Measurements from ENCODE around the gene CCDC7.
"Not testable (repeated sequence)": the region's sequence is repeated elsewhere in the genome, so short reads cannot be mapped to it uniquely, and the experiment has no call there.

The CCDC7 gene

GRCh38 chr10:32888161-32888927 lies 442.4 kb downstream of the CCDC7 start:
- DNase-seq: no peak
- ATAC-seq: no peak

GRCh38 chr10:32889631-32890212 lies 443.8 kb downstream of the CCDC7 start:
- ATAC-seq (no peak), DNase-seq (no peak)

GRCh38 chr10:32890444-32890843 lies 444.5 kb downstream of the CCDC7 start:
- DNase-seq: no peak

GRCh38 chr10:32891261-32891660 lies 445.3 kb downstream of the CCDC7 start:
- ATAC-seq (no peak), DNase-seq (no peak)

More at GRCh38 chr10:32890444-32890843, 444.5 kb downstream of the CCDC7 start:
- ATAC-seq: no peak

GRCh38 chr10:32893434-32893833 lies 447.5 kb downstream of the CCDC7 start:
- DNase-seq (no peak), ATAC-seq (no peak)

GRCh38 chr10:32893916-32894664 lies 448.1 kb downstream of the CCDC7 start:
- DNase-seq (no peak), ATAC-seq (no peak)

GRCh38 chr10:32895200-32895968 lies 449.4 kb downstream of the CCDC7 start:
- DNase-seq, ATAC-seq: not testable (repeated sequence)

- DNase-seq (no peak), ATAC-seq (no peak)
These were observed 455.9 kb downstream of the CCDC7 start for GRCh38 chr10:32901815-32902214.

GRCh38 chr10:32905466-32905865 lies 459.5 kb downstream of the CCDC7 start:
- DNase-seq: no peak
- ATAC-seq: no peak

GRCh38 chr10:32906595-32906994 lies 460.7 kb downstream of the CCDC7 start:
- ATAC-seq (no peak), DNase-seq (no peak)

GRCh38 chr10:32909456-32909855 lies 463.5 kb downstream of the CCDC7 start:
- ATAC-seq (no peak), DNase-seq (no peak)

- not testable (repeated sequence) for ATAC-seq, DNase-seq
These were observed 464.0 kb downstream of the CCDC7 start for GRCh38 chr10:32909970-32910369.

GRCh38 chr10:32911285-32912016 lies 465.5 kb downstream of the CCDC7 start:
- DNase-seq: no peak
- ATAC-seq: no peak

GRCh38 chr10:32917817-32918216 lies 471.9 kb downstream of the CCDC7 start:
- DNase-seq, ATAC-seq: not testable (repeated sequence)

- DNase-seq (no peak), ATAC-seq (no peak)
These were observed 476.2 kb downstream of the CCDC7 start for GRCh38 chr10:32922170-32922569.

GRCh38 chr10:32923134-32923533 lies 477.2 kb downstream of the CCDC7 start:
- no peak for DNase-seq
- ATAC-seq: no peak

- ATAC-seq: no peak
These were observed 477.9 kb downstream of the CCDC7 start for GRCh38 chr10:32923849-32924248.

More at GRCh38 chr10:32923849-32924248, 477.9 kb downstream of the CCDC7 start:
- no peak for DNase-seq

All from stimulated activated naive CD8-positive, alpha-beta T cell treated with anti-CD3 and anti-CD28 coated beads, Interleukin-15, Interleukin-2, amounts not matched to agents 100 U/mL and 50 U/mL, for 24 hours (primary cell).